ENCODE results near the gene SH3RF3.

- no peak for TF ChIP-seq CTCF (IDR thresholded peaks at IDR 0.05)
- no peak for TF ChIP-seq POLR2A (IDR thresholded peaks at IDR 0.05)
Measured at GRCh38 chr2:109432421-109432820, 303.4 kb downstream of the SH3RF3 start.

Data from breast epithelium (tissue), 3 donors.